GM23338 (cell line): ENCODE results near the gene IL17REL. TPM values are rescaled to one million over a fixed set of nuclear protein-coding genes. Genes with fewer than 3 reads are reported as not detected.

Source experiments
- ATAC-seq: fragments of 200-7000 bp; cut with Tn5 transposase; 3 replicates; pipeline ENCODE4 v1.9.1; 2020
- DNase-seq: peaks from one replicate; pipeline ENCODE4 v3.0.0-alpha.2; 2015; ENCODE audit warnings: low spot score
- H2AFZ ChIP-seq: fragments of 200-600 bp; sonication (generic); 2 replicates; pipeline ENCODE4 v1.8.0; 2016; ENCODE audit warnings: antibody characterized with exemption, mild to moderate bottlenecking, moderate library complexity
- H3F3A ChIP-seq: fragments of 200-600 bp; sonication (generic); replicated peaks from 2 replicates; pipeline ENCODE4 v1.8.0; 2017; ENCODE audit warnings: antibody characterized with exemption, mixed run types, low read depth
- H3K27ac ChIP-seq: fragments of 200-600 bp; sonication (generic); 2 replicates; pipeline ENCODE4 v1.6.1; 2016; ENCODE audit warnings: low read depth
- H3K27me3 ChIP-seq: fragments of 200-600 bp; sonication (generic); 2 replicates; pipeline ENCODE4 v1.8.0; 2016; ENCODE audit warnings: mild to moderate bottlenecking, mixed run types, moderate library complexity; ENCODE audit not compliant: insufficient read depth
- H3K36me3 ChIP-seq: fragments of 200-600 bp; sonication (generic); 2 replicates; pipeline ENCODE4 v1.8.0; 2016; ENCODE audit warnings: mild to moderate bottlenecking; ENCODE audit not compliant: insufficient read depth
- H3K4me1 ChIP-seq: fragments of 200-600 bp; sonication (generic); 2 replicates; pipeline ENCODE4 v1.8.0; 2016; ENCODE audit warnings: mild to moderate bottlenecking, moderate library complexity; ENCODE audit not compliant: insufficient read depth
- H3K4me2 ChIP-seq: fragments of 200-600 bp; sonication (generic); 2 replicates; pipeline ENCODE4 v1.7.1; 2017; ENCODE audit warnings: mixed run types
- H3K4me3 ChIP-seq: fragments of 200-600 bp; sonication (generic); 2 replicates; pipeline ENCODE4 v1.6.1; 2016; ENCODE audit warnings: mixed run types
- H3K79me2 ChIP-seq: fragments of 200-600 bp; sonication (generic); replicated peaks from 2 replicates; pipeline ENCODE4 v1.8.0; 2017; ENCODE audit warnings: mild to moderate bottlenecking; ENCODE audit not compliant: insufficient read depth
- H3K9me2 ChIP-seq: fragments of 200-600 bp; sonication (generic); 2 replicates; pipeline ENCODE4 v1.8.0; 2017; ENCODE audit not compliant: insufficient read depth
- H4K20me1 ChIP-seq: fragments of 200-600 bp; sonication (generic); replicated peaks from 2 replicates; pipeline ENCODE4 v1.8.0; 2017; ENCODE audit warnings: mild to moderate bottlenecking; ENCODE audit not compliant: insufficient read depth
- H3K27ac Mint-ChIP-seq: 2 replicates; pipeline ENCODE4 v1.8.0; 2020; ENCODE audit warnings: inconsistent platforms, mild to moderate bottlenecking, moderate library complexity, mixed read lengths
- H3K27me3 Mint-ChIP-seq: 3 replicates; pipeline ENCODE4 v1.8.0; 2022; ENCODE audit warnings: low read depth, mild to moderate bottlenecking, moderate library complexity, mixed read lengths, inconsistent platforms; ENCODE audit not compliant: insufficient read depth, poor library complexity
- H3K36me3 Mint-ChIP-seq: 3 replicates; pipeline ENCODE4 v1.8.0; 2021; ENCODE audit warnings: low read depth, mild to moderate bottlenecking, inconsistent platforms, moderate library complexity, mixed read lengths
- H3K4me1 Mint-ChIP-seq: 3 replicates; pipeline ENCODE4 v1.8.0; 2020; ENCODE audit warnings: mild to moderate bottlenecking, inconsistent platforms, mixed read lengths
- H3K4me3 Mint-ChIP-seq: 3 replicates; pipeline ENCODE4 v1.8.0; 2021; ENCODE audit warnings: moderate library complexity, mild to moderate bottlenecking, inconsistent platforms, mixed read lengths
- H3K9me3 Mint-ChIP-seq: 3 replicates; pipeline ENCODE4 v1.8.0; 2020; ENCODE audit warnings: moderate library complexity, mild to moderate bottlenecking, inconsistent platforms, mixed read lengths
- CREB1 ChIP-seq: fragments of 250-450 bp; sonication (Bioruptor Pico); IDR thresholded peaks from 2 replicates; pipeline ENCODE4 v1.5.0; 2020; ENCODE audit warnings: low read depth, mild to moderate bottlenecking, moderate library complexity
- CTCF ChIP-seq, 2 experiments: fragments of 200-600 bp in 1 of 2; sonication (generic) in 1 of 2; conservative IDR thresholded peaks; 2 replicates each; pipeline versions ENCODE4 v1.5.1 to v1.6.1; 2016 to 2017; ENCODE audit warnings: antibody characterized with exemption in 2 of 2, low read depth in 2 of 2, mild to moderate bottlenecking in 2 of 2, moderate library complexity in 1 of 2
- EZH2 ChIP-seq: fragments of 200-600 bp; sonication (generic); IDR thresholded peaks from one replicate; pipeline ENCODE4 v1.8.0; 2017; ENCODE audit warnings: antibody characterized with exemption, mild to moderate bottlenecking, low read depth; ENCODE audit not compliant: unreplicated experiment
- EZH2phosphoT487 ChIP-seq: fragments of 200-600 bp; sonication (generic); IDR thresholded peaks from one replicate; pipeline ENCODE4 v1.8.1; 2018; ENCODE audit warnings: antibody characterized with exemption; ENCODE audit not compliant: unreplicated experiment
- JUNB ChIP-seq: IDR thresholded peaks from one replicate; pipeline ENCODE4 v1.6.1; 2016; ENCODE audit warnings: antibody characterized with exemption; ENCODE audit not compliant: unreplicated experiment
- NANOG ChIP-seq: IDR thresholded peaks from 2 replicates; pipeline ENCODE4 v1.6.1; 2016; ENCODE audit warnings: antibody characterized with exemption, borderline replicate concordance
- POLR2AphosphoS5 ChIP-seq: IDR thresholded peaks from 2 replicates; pipeline ENCODE4 v1.6.1; 2016; ENCODE audit warnings: antibody characterized with exemption, low read depth
- STAT1 ChIP-seq: IDR thresholded peaks from one replicate; pipeline ENCODE4 v1.6.1; 2016; ENCODE audit warnings: antibody characterized with exemption; ENCODE audit not compliant: unreplicated experiment
- ZNF114 ChIP-seq: fragments of 250-450 bp; sonication (Bioruptor Pico); IDR thresholded peaks from 2 replicates; pipeline ENCODE4 v1.5.0; 2020; ENCODE audit warnings: mild to moderate bottlenecking, moderate library complexity
- ZNF331 ChIP-seq: fragments of 250-450 bp; sonication (Bioruptor Pico); IDR thresholded peaks from 2 replicates; pipeline ENCODE4 v1.5.0; 2020; ENCODE audit warnings: low read depth, mild to moderate bottlenecking, moderate library complexity
- polyA plus RNA-seq: library from polyadenylated mRNA; unstranded; fragments of >200 nt; fragmentation: Nextera tagmentation; extraction: Ambion mirVana; gene quantifications from 2 replicates; pipeline ENCODE4 v1.2.1, GENCODE V29; 2016
- total RNA-seq: library from RNA; depleted of rRNA; stranded (reverse); fragments of >200 nt; shearing (Covaris generic); gene quantifications from 2 replicates; pipeline ENCODE4 v1.2.3, GENCODE V29; 2014
- TF ChIP-seq, protein P1 (sequence below): IDR thresholded peaks from 2 replicates; pipeline ENCODE4 v1.6.1; 2016; ENCODE audit warnings: antibody characterized with exemption
- TF ChIP-seq, protein P2 (sequence below): fragments of 250-450 bp; sonication (Bioruptor Pico); IDR thresholded peaks from 2 replicates; pipeline ENCODE4 v1.5.0; 2020; ENCODE audit warnings: mild to moderate bottlenecking, moderate library complexity
- TF ChIP-seq, protein P3 (sequence below): IDR thresholded peaks from one replicate; pipeline ENCODE4 v1.6.1; 2018; ENCODE audit warnings: antibody characterized with exemption; ENCODE audit not compliant: unreplicated experiment

IL17REL gene
- total and polyA plus RNA-seq, 2 experiments from 2014 or later = 0.31 TPM; not detected in 1

- Histone ChIP-seq H3K4me1 (no peaks in the 10 kb centered on the region), H3K4me2 (no peak overlapping the region), H3F3A (no peaks in the 10 kb centered on the region), H3K9me2 (no peaks in the 10 kb centered on the region), H3K27me3 (peaks cover 11% of the 10 kb centered on the region; the same call in 1 of the 2 replicates), H3K4me3 (no peak overlapping the region), H2AFZ (no peak overlapping the region), H4K20me1 (no peaks in the 10 kb centered on the region), H3K79me2 (no peaks in the 10 kb centered on the region), H3K27ac (no peak overlapping the region), H3K36me3 (no peaks in the 10 kb centered on the region)
- Mint-ChIP-seq H3K4me3 (no peak overlapping the region), H3K9me3 (no peaks in the 10 kb centered on the region), H3K27ac (no peak overlapping the region), H3K36me3 (no peaks in the 10 kb centered on the region), H3K4me1 (no peaks in the 10 kb centered on the region), H3K27me3 (peaks cover 8% of the 10 kb centered on the region)
- no peak for ATAC-seq
- no peak for TF ChIP-seq EZH2phosphoT487
- TF ChIP-seq ZNF114 (CRISPR knock-in tag) = no peak
- no peak for TF ChIP-seq EZH2
- no peak for TF ChIP-seq NANOG
- no peak for TF ChIP-seq ZNF331
- TF ChIP-seq, protein P1, sequence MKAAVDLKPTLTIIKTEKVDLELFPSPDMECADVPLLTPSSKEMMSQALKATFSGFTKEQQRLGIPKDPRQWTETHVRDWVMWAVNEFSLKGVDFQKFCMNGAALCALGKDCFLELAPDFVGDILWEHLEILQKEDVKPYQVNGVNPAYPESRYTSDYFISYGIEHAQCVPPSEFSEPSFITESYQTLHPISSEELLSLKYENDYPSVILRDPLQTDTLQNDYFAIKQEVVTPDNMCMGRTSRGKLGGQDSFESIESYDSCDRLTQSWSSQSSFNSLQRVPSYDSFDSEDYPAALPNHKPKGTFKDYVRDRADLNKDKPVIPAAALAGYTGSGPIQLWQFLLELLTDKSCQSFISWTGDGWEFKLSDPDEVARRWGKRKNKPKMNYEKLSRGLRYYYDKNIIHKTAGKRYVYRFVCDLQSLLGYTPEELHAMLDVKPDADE = no peak
- TF ChIP-seq, protein P2, sequence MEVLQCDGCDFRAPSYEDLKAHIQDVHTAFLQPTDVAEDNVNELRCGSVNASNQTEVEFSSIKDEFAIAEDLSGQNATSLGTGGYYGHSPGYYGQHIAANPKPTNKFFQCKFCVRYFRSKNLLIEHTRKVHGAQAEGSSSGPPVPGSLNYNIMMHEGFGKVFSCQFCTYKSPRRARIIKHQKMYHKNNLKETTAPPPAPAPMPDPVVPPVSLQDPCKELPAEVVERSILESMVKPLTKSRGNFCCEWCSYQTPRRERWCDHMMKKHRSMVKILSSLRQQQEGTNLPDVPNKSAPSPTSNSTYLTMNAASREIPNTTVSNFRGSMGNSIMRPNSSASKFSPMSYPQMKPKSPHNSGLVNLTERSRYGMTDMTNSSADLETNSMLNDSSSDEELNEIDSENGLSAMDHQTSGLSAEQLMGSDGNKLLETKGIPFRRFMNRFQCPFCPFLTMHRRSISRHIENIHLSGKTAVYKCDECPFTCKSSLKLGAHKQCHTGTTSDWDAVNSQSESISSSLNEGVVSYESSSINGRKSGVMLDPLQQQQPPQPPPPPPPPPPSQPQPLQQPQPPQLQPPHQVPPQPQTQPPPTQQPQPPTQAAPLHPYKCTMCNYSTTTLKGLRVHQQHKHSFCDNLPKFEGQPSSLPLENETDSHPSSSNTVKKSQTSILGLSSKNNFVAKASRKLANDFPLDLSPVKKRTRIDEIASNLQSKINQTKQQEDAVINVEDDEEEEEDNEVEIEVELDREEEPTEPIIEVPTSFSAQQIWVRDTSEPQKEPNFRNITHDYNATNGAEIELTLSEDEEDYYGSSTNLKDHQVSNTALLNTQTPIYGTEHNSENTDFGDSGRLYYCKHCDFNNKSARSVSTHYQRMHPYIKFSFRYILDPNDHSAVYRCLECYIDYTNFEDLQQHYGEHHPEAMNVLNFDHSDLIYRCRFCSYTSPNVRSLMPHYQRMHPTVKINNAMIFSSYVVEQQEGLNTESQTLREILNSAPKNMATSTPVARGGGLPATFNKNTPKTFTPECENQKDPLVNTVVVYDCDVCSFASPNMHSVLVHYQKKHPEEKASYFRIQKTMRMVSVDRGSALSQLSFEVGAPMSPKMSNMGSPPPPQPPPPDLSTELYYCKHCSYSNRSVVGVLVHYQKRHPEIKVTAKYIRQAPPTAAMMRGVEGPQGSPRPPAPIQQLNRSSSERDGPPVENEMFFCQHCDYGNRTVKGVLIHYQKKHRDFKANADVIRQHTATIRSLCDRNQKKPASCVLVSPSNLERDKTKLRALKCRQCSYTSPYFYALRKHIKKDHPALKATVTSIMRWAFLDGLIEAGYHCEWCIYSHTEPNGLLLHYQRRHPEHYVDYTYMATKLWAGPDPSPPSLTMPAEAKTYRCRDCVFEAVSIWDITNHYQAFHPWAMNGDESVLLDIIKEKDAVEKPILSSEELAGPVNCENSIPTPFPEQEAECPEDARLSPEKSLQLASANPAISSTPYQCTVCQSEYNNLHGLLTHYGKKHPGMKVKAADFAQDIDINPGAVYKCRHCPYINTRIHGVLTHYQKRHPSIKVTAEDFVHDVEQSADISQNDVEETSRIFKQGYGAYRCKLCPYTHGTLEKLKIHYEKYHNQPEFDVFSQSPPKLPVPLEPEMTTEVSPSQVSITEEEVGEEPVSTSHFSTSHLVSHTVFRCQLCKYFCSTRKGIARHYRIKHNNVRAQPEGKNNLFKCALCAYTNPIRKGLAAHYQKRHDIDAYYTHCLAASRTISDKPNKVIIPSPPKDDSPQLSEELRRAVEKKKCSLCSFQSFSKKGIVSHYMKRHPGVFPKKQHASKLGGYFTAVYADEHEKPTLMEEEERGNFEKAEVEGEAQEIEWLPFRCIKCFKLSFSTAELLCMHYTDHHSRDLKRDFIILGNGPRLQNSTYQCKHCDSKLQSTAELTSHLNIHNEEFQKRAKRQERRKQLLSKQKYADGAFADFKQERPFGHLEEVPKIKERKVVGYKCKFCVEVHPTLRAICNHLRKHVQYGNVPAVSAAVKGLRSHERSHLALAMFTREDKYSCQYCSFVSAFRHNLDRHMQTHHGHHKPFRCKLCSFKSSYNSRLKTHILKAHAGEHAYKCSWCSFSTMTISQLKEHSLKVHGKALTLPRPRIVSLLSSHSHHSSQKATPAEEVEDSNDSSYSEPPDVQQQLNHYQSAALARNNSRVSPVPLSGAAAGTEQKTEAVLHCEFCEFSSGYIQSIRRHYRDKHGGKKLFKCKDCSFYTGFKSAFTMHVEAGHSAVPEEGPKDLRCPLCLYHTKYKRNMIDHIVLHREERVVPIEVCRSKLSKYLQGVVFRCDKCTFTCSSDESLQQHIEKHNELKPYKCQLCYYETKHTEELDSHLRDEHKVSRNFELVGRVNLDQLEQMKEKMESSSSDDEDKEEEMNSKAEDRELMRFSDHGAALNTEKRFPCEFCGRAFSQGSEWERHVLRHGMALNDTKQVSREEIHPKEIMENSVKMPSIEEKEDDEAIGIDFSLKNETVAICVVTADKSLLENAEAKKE (CRISPR knock-in tag) = no peak
- TF ChIP-seq JUNB = no peak
- no peak for TF ChIP-seq POLR2AphosphoS5
- TF ChIP-seq, protein P3, sequence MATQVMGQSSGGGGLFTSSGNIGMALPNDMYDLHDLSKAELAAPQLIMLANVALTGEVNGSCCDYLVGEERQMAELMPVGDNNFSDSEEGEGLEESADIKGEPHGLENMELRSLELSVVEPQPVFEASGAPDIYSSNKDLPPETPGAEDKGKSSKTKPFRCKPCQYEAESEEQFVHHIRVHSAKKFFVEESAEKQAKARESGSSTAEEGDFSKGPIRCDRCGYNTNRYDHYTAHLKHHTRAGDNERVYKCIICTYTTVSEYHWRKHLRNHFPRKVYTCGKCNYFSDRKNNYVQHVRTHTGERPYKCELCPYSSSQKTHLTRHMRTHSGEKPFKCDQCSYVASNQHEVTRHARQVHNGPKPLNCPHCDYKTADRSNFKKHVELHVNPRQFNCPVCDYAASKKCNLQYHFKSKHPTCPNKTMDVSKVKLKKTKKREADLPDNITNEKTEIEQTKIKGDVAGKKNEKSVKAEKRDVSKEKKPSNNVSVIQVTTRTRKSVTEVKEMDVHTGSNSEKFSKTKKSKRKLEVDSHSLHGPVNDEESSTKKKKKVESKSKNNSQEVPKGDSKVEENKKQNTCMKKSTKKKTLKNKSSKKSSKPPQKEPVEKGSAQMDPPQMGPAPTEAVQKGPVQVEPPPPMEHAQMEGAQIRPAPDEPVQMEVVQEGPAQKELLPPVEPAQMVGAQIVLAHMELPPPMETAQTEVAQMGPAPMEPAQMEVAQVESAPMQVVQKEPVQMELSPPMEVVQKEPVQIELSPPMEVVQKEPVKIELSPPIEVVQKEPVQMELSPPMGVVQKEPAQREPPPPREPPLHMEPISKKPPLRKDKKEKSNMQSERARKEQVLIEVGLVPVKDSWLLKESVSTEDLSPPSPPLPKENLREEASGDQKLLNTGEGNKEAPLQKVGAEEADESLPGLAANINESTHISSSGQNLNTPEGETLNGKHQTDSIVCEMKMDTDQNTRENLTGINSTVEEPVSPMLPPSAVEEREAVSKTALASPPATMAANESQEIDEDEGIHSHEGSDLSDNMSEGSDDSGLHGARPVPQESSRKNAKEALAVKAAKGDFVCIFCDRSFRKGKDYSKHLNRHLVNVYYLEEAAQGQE = no peak
- no peak for TF ChIP-seq CREB1 (CRISPR knock-in tag)
- TF ChIP-seq CTCF (conservative IDR thresholded peaks at IDR 0.05; ENCODE audit: low read depth in 2 of 2) = no peak
- TF ChIP-seq STAT1 = no peak
- DNase-seq = no peak
These were observed 9.7 kb upstream of the IL17REL start for GRCh38 chr22:50022171-50022819.
